SK-N-SH (cell line): ENCODE results near the gene ANAPC2. TPM values are rescaled to one million over a fixed set of nuclear protein-coding genes. Genes with fewer than 3 reads are reported as not detected.

ENCODE experiments used
- CTCF ChIA-PET: fragments of 300-600, 350-600 bp; formaldehyde crosslinking; extraction: SDS; loops from one replicate; lab custom pipeline; 2021; lab: Yijun Ruan, JAX
- POLR2A ChIA-PET: fragments of 350-600 bp; sonication (Branson Sonifier 250); formaldehyde crosslinking; extraction: SDS; loops from one replicate; lab custom pipeline; 2020; ENCODE audit warnings: antibody characterized with exemption, inconsistent platforms; lab: Yijun Ruan, JAX
- DNase-seq: peaks from one replicate; pipeline ENCODE4 v3.0.0; 2012
- H2AFZ ChIP-seq: fragments of 200-600 bp; sonication (generic); 2 replicates; pipeline ENCODE4 v1.8.1; 2016; ENCODE audit warnings: antibody characterized with exemption, mild to moderate bottlenecking, low read depth
- H3F3A ChIP-seq: fragments of 200-600 bp; sonication (generic); replicated peaks from 2 replicates; pipeline ENCODE3; 2016; ENCODE audit warnings: antibody characterized with exemption, mild to moderate bottlenecking; ENCODE audit not compliant: insufficient read depth
- H3K27ac ChIP-seq, 2 experiments: fragments of 200-500 bp in 1 of 2; fragments of 200-600 bp in 1 of 2; sonication (Bioruptor generic) in 1 of 2; sonication (generic), shearing (Covaris generic) in 1 of 2; 2 replicates each; pipeline versions ENCODE4 v1.5.1 to v1.6.1; 2014 to 2016; ENCODE audit warnings: low read depth in 2 of 2, inconsistent platforms in 1 of 2, low read length in 1 of 2, mild to moderate bottlenecking in 1 of 2, mixed read lengths in 1 of 2
- H3K27me3 ChIP-seq: fragments of 200-600 bp; sonication (generic), shearing (Covaris generic); 2 replicates; pipeline ENCODE4 v1.6.1; 2016; ENCODE audit warnings: mixed run types; ENCODE audit not compliant: insufficient read depth
- H3K36me3 ChIP-seq, 2 experiments: fragments of 200-500 bp in 1 of 2; fragments of 200-600 bp in 1 of 2; sonication (Bioruptor generic) in 1 of 2; sonication (generic) in 1 of 2; replicated peaks in 1 of 2; 2 replicates each; pipeline versions ENCODE3 to v1.5.1; 2014 to 2016; ENCODE audit warnings: low read length in 1 of 2, mild to moderate bottlenecking in 1 of 2; ENCODE audit not compliant: insufficient read depth in 2 of 2, control insufficient read depth in 1 of 2
- H3K4me1 ChIP-seq, 2 experiments: fragments of 200-500 bp in 1 of 2; fragments of 200-600 bp in 1 of 2; sonication (Bioruptor generic) in 1 of 2; sonication (generic), shearing (Covaris generic) in 1 of 2; 2 replicates each; pipeline versions ENCODE4 v1.5.1 to v1.6.1; 2014 to 2016; ENCODE audit warnings: low read depth in 1 of 2, low read length in 1 of 2, mixed run types in 1 of 2; ENCODE audit not compliant: insufficient read depth in 2 of 2, control insufficient read depth in 1 of 2
- H3K4me2 ChIP-seq: fragments of 200-600 bp; sonication (generic), shearing (Covaris generic); 2 replicates; pipeline ENCODE4 v1.6.1; 2017; ENCODE audit warnings: mixed run types
- H3K4me3 ChIP-seq, 2 experiments: fragments of 200-500 bp in 1 of 2; fragments of 200-600 bp in 1 of 2; sonication (Bioruptor generic) in 1 of 2; sonication (generic), shearing (Covaris generic) in 1 of 2; 2 replicates each; pipeline versions ENCODE4 v1.5.1 to v1.8.1; 2014 to 2016; ENCODE audit warnings: low read depth in 2 of 2, inconsistent platforms in 1 of 2, low read length in 1 of 2, mild to moderate bottlenecking in 1 of 2, mixed read lengths in 1 of 2, moderate library complexity in 1 of 2
- H3K79me2 ChIP-seq: fragments of 200-600 bp; sonication (generic); 2 replicates; pipeline ENCODE4 v1.8.1; 2017; ENCODE audit warnings: mild to moderate bottlenecking; ENCODE audit not compliant: insufficient read depth
- H3K9ac ChIP-seq: fragments of 200-600 bp; sonication (generic); 2 replicates; pipeline ENCODE4 v1.6.1; 2017; ENCODE audit warnings: mixed run types
- H3K9me2 ChIP-seq: fragments of 200-600 bp; sonication (generic); 2 replicates; pipeline ENCODE4 v1.6.1; 2017; ENCODE audit warnings: mixed run types
- H3K9me3 ChIP-seq: fragments of 200-600 bp; sonication (generic); 2 replicates; pipeline ENCODE4 v1.6.1; 2017; ENCODE audit warnings: mixed run types, mild to moderate bottlenecking, moderate library complexity
- H4K20me1 ChIP-seq: fragments of 200-600 bp; sonication (generic); 2 replicates; pipeline ENCODE4 v1.6.1; 2017; ENCODE audit warnings: mild to moderate bottlenecking, mixed run types; ENCODE audit not compliant: insufficient read depth
- EZH2phosphoT487 ChIP-seq: fragments of 200-600 bp; sonication (generic); IDR thresholded peaks from 2 replicates; pipeline ENCODE4 v1.6.1; 2017; ENCODE audit warnings: low read depth, mixed run types, mild to moderate bottlenecking, antibody characterized with exemption, moderate library complexity, borderline replicate concordance
- GATA2 ChIP-seq: sonication (generic); formaldehyde crosslinking; IDR thresholded peaks from 2 replicates; pipeline ENCODE4 v1.5.0; 2020; ENCODE audit warnings: mild to moderate bottlenecking, missing genetic modification reagents
- MXI1 ChIP-seq: IDR thresholded peaks from 2 replicates; pipeline ENCODE4 v1.6.1; 2012; ENCODE audit warnings: mild to moderate bottlenecking, low read depth, low read length, improper control_type of control experiment
- NFIC ChIP-seq: IDR thresholded peaks from 2 replicates; pipeline ENCODE4 v1.4.0; 2012; ENCODE audit warnings: borderline replicate concordance
- RCOR1 ChIP-seq: fragments of 150-350 bp; IDR thresholded peaks from 2 replicates; pipeline ENCODE4 v1.6.1; 2017; ENCODE audit warnings: antibody characterized with exemption, low read length
- RXRA ChIP-seq: IDR thresholded peaks from 2 replicates; pipeline ENCODE4 v1.4.0; 2012; ENCODE audit warnings: low read depth, mild to moderate bottlenecking, borderline replicate concordance
- SMC3 ChIP-seq: IDR thresholded peaks from 2 replicates; pipeline ENCODE4 v1.6.1; 2012; ENCODE audit warnings: low read depth, low read length, improper control_type of control experiment
- TEAD4 ChIP-seq: IDR thresholded peaks from 2 replicates; pipeline ENCODE4 v1.4.0; 2012; ENCODE audit warnings: mild to moderate bottlenecking, borderline replicate concordance; ENCODE audit not compliant: insufficient read depth
- WGBS: methylation state at CpG from one replicate; pipeline ENCODE4 v1.1.6; 2017; ENCODE audit warnings: low lambda C conversion rate; 5-methylcytosine and 5-hydroxymethylcytosine counted together
- polyA plus RNA-seq, 3 experiments: library from polyadenylated mRNA; depleted of rRNA; stranded (reverse); fragments of >200 nt; gene quantifications; 2 replicates each; pipeline ENCODE4 v1.2.3, GENCODE V29; 2012
- TF ChIP-seq, protein P1 (sequence below): IDR thresholded peaks from 2 replicates; pipeline ENCODE4 v1.4.0; 2012; ENCODE audit warnings: low read depth
- TF ChIP-seq, protein P2 (sequence below): IDR thresholded peaks from 2 replicates; pipeline ENCODE4; 2012

Gene ANAPC2
- polyA plus RNA-seq, 1 of the 3 experiments (the other 2 are of a cell fraction), result 35.1 TPM

DNA sequence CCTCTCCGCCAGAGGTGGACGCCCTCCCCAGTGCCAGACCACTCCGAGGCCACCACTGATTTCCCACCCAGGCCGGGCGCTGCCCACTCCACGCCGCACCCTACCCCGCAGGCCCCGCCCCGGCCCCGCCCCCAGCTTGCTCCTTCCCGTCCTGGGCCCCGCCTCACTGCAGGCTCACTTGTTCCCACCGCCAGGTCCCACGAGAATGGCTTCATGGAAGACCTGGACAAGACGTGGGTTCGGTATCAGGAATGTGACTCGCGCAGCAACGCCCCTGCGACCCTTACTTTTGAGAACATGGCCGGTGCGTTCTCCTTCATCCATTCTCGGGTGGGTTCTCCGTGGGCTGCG lies 25.0 kb downstream of the ANAPC2 start:
- H3K4me1 ChIP-seq, result peaks cover 0 to 3% of the 10 kb centered on the region in 2 experiments; a peak in 1 of 4 replicates
- H3K27ac ChIP-seq, result no peak overlapping the region
- H3K4me3 ChIP-seq, result no peak overlapping the region
- H3K9me3 ChIP-seq, result no peaks in the 10 kb centered on the region
- H4K20me1 ChIP-seq, result no peaks in the 10 kb centered on the region
- DNase-seq, result no peak
- no peak overlapping the region for H3K9ac ChIP-seq
- no peaks in the 10 kb centered on the region for H3F3A ChIP-seq
- no peak overlapping the region for H3K4me2 ChIP-seq
- ChIA-PET POLR2A (no interaction called here), CTCF (interaction anchor here (1.1 kb wide), 1 partner anchor 9 kb away, joined by 3 read pairs; no protein-coding TSS in a partner anchor)
- WGBS, result 70% methylated on average over 22 of the region's 26 CpGs
- no peaks in the 10 kb centered on the region for H3K36me3 ChIP-seq
- no peak for TF ChIP-seq TEAD4
- TF ChIP-seq, protein P1, sequence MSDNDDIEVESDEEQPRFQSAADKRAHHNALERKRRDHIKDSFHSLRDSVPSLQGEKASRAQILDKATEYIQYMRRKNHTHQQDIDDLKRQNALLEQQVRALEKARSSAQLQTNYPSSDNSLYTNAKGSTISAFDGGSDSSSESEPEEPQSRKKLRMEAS, result no peak
- TF ChIP-seq RXRA, result no peak
- TF ChIP-seq, protein P2, sequence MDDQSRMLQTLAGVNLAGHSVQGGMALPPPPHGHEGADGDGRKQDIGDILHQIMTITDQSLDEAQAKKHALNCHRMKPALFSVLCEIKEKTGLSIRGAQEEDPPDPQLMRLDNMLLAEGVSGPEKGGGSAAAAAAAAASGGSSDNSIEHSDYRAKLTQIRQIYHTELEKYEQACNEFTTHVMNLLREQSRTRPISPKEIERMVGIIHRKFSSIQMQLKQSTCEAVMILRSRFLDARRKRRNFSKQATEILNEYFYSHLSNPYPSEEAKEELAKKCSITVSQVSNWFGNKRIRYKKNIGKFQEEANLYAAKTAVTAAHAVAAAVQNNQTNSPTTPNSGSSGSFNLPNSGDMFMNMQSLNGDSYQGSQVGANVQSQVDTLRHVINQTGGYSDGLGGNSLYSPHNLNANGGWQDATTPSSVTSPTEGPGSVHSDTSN, result no peak
- TF ChIP-seq EZH2phosphoT487, result no peak
- no peak for TF ChIP-seq GATA2 (CRISPR knock-in tag)
- H2AFZ ChIP-seq, result no peak overlapping the region
- H3K9me2 ChIP-seq, result no peaks in the 10 kb centered on the region
- peaks cover 27% of the 10 kb centered on the region for H3K27me3 ChIP-seq
- H3K79me2 ChIP-seq, result no peaks in the 10 kb centered on the region

DNA sequence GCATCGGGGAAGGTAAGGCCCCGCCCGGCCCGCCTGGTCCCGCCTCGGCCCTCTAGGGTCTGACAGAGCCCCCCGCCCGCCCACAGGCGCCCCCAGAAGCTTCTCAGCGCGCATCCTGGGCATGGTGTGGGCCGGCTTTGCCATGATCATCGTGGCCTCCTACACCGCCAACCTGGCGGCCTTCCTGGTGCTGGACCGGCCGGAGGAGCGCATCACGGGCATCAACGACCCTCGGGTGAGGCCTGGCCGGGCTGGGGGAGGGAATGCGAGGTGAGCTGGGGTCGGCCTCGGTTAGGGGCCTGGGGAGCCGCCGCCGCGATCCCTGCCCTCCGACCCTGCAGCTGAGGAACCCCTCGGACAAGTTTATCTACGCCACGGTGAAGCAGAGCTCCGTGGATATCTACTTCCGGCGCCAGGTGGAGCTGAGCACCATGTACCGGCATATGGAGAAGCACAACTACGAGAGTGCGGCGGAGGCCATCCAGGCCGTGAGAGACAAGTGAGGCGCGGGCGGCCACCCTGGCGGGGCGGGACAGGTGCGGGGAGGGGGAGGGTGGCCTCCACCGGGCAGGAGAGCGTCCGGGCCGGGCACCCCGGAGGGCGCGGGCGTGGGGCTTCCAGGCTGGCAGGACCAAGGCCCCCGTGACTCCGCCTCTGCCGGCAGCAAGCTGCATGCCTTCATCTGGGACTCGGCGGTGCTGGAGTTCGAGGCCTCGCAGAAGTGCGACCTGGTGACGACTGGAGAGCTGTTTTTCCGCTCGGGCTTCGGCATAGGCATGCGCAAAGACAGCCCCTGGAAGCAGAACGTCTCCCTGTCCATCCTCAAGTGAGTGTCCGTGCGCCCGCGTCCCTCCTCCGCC lies 25.6 kb downstream of the ANAPC2 start:
- Histone ChIP-seq H3K4me1 (peaks cover 0 to 3% of the 10 kb centered on the region in 2 experiments; a peak in 1 of 4 replicates), H3K27me3 (peaks cover 21% of the 10 kb centered on the region), H3K36me3 (no peaks in the 10 kb centered on the region), H4K20me1 (no peaks in the 10 kb centered on the region), H3K9me3 (no peaks in the 10 kb centered on the region), H3K79me2 (no peaks in the 10 kb centered on the region), H3F3A (no peaks in the 10 kb centered on the region), H3K4me2 (no peak overlapping the region), H3K9me2 (no peaks in the 10 kb centered on the region), H3K4me3 (no peak overlapping the region), H2AFZ (no peak overlapping the region)
- POLR2A ChIA-PET, result no interaction called here
- CTCF ChIA-PET, result interaction anchor here (1.1 kb wide), 1 partner anchor 10 kb away, joined by 3 read pairs; no protein-coding TSS in a partner anchor
- DNase-seq, result no peak
- TF ChIP-seq RCOR1 (no peak), SMC3 (no peak), MXI1 (no peak), NFIC (no peak)
- TF ChIP-seq, all 33 proteins: peak for 0
- no peak overlapping the region for H3K9ac ChIP-seq
- H3K27ac ChIP-seq, result no peak overlapping the region
- 85% methylated on average over 50 of the region's 74 CpGs for WGBS
